SK-N-SH (cell line): Measurements from ENCODE around the gene NOP16. TPM values are rescaled to one million over a fixed set of nuclear protein-coding genes. Genes with fewer than 3 reads are reported as not detected.

Experiments
- CTCF ChIA-PET: fragments of 300-600, 350-600 bp; formaldehyde crosslinking; extraction: SDS; loops from one replicate; lab custom pipeline; 2021; lab: Yijun Ruan, JAX
- POLR2A ChIA-PET: fragments of 350-600 bp; sonication (Branson Sonifier 250); formaldehyde crosslinking; extraction: SDS; loops from one replicate; lab custom pipeline; 2020; ENCODE audit warnings: antibody characterized with exemption, inconsistent platforms; lab: Yijun Ruan, JAX
- DNase-seq: peaks from one replicate; pipeline ENCODE4 v3.0.0; 2012
- H2AFZ ChIP-seq: fragments of 200-600 bp; sonication (generic); 2 replicates; pipeline ENCODE4 v1.8.1; 2016; ENCODE audit warnings: antibody characterized with exemption, mild to moderate bottlenecking, low read depth
- H3F3A ChIP-seq: fragments of 200-600 bp; sonication (generic); replicated peaks from 2 replicates; pipeline ENCODE3; 2016; ENCODE audit warnings: antibody characterized with exemption, mild to moderate bottlenecking; ENCODE audit not compliant: insufficient read depth
- H3K27ac ChIP-seq, 2 experiments: fragments of 200-500 bp in 1 of 2; fragments of 200-600 bp in 1 of 2; sonication (Bioruptor generic) in 1 of 2; sonication (generic), shearing (Covaris generic) in 1 of 2; 2 replicates each; pipeline versions ENCODE4 v1.5.1 to v1.6.1; 2014 to 2016; ENCODE audit warnings: low read depth in 2 of 2, inconsistent platforms in 1 of 2, low read length in 1 of 2, mild to moderate bottlenecking in 1 of 2, mixed read lengths in 1 of 2
- H3K27me3 ChIP-seq: fragments of 200-600 bp; sonication (generic), shearing (Covaris generic); 2 replicates; pipeline ENCODE4 v1.6.1; 2016; ENCODE audit warnings: mixed run types; ENCODE audit not compliant: insufficient read depth
- H3K36me3 ChIP-seq, 2 experiments: fragments of 200-500 bp in 1 of 2; fragments of 200-600 bp in 1 of 2; sonication (Bioruptor generic) in 1 of 2; sonication (generic) in 1 of 2; replicated peaks in 1 of 2; 2 replicates each; pipeline versions ENCODE3 to v1.5.1; 2014 to 2016; ENCODE audit warnings: low read length in 1 of 2, mild to moderate bottlenecking in 1 of 2; ENCODE audit not compliant: insufficient read depth in 2 of 2, control insufficient read depth in 1 of 2
- H3K4me1 ChIP-seq, 2 experiments: fragments of 200-500 bp in 1 of 2; fragments of 200-600 bp in 1 of 2; sonication (Bioruptor generic) in 1 of 2; sonication (generic), shearing (Covaris generic) in 1 of 2; 2 replicates each; pipeline versions ENCODE4 v1.5.1 to v1.6.1; 2014 to 2016; ENCODE audit warnings: low read depth in 1 of 2, low read length in 1 of 2, mixed run types in 1 of 2; ENCODE audit not compliant: insufficient read depth in 2 of 2, control insufficient read depth in 1 of 2
- H3K4me2 ChIP-seq: fragments of 200-600 bp; sonication (generic), shearing (Covaris generic); 2 replicates; pipeline ENCODE4 v1.6.1; 2017; ENCODE audit warnings: mixed run types
- H3K4me3 ChIP-seq, 2 experiments: fragments of 200-500 bp in 1 of 2; fragments of 200-600 bp in 1 of 2; sonication (Bioruptor generic) in 1 of 2; sonication (generic), shearing (Covaris generic) in 1 of 2; 2 replicates each; pipeline versions ENCODE4 v1.5.1 to v1.8.1; 2014 to 2016; ENCODE audit warnings: low read depth in 2 of 2, inconsistent platforms in 1 of 2, low read length in 1 of 2, mild to moderate bottlenecking in 1 of 2, mixed read lengths in 1 of 2, moderate library complexity in 1 of 2
- H3K79me2 ChIP-seq: fragments of 200-600 bp; sonication (generic); 2 replicates; pipeline ENCODE4 v1.8.1; 2017; ENCODE audit warnings: mild to moderate bottlenecking; ENCODE audit not compliant: insufficient read depth
- H3K9ac ChIP-seq: fragments of 200-600 bp; sonication (generic); 2 replicates; pipeline ENCODE4 v1.6.1; 2017; ENCODE audit warnings: mixed run types
- H3K9me2 ChIP-seq: fragments of 200-600 bp; sonication (generic); 2 replicates; pipeline ENCODE4 v1.6.1; 2017; ENCODE audit warnings: mixed run types
- H3K9me3 ChIP-seq: fragments of 200-600 bp; sonication (generic); 2 replicates; pipeline ENCODE4 v1.6.1; 2017; ENCODE audit warnings: mixed run types, mild to moderate bottlenecking, moderate library complexity
- H4K20me1 ChIP-seq: fragments of 200-600 bp; sonication (generic); 2 replicates; pipeline ENCODE4 v1.6.1; 2017; ENCODE audit warnings: mild to moderate bottlenecking, mixed run types; ENCODE audit not compliant: insufficient read depth
- CHD2 ChIP-seq: fragments of 150-350 bp; IDR thresholded peaks from 2 replicates; pipeline ENCODE4 v1.6.1; 2018; ENCODE audit warnings: low read length; ENCODE audit not compliant: partially characterized antibody
- EZH2phosphoT487 ChIP-seq: fragments of 200-600 bp; sonication (generic); IDR thresholded peaks from 2 replicates; pipeline ENCODE4 v1.6.1; 2017; ENCODE audit warnings: low read depth, mixed run types, mild to moderate bottlenecking, antibody characterized with exemption, moderate library complexity, borderline replicate concordance
- MAX ChIP-seq: IDR thresholded peaks from 2 replicates; pipeline ENCODE4 v1.4.0; 2012; ENCODE audit warnings: low read depth
- NFIC ChIP-seq: IDR thresholded peaks from 2 replicates; pipeline ENCODE4 v1.4.0; 2012; ENCODE audit warnings: borderline replicate concordance
- POLR2AphosphoS5 ChIP-seq: IDR thresholded peaks from 2 replicates; pipeline ENCODE4 v1.6.1; 2012; ENCODE audit warnings: low read depth, low read length
- RAD21 ChIP-seq: IDR thresholded peaks from 2 replicates; pipeline ENCODE4 v1.6.1; 2012; ENCODE audit warnings: mild to moderate bottlenecking, low read length
- RCOR1 ChIP-seq: fragments of 150-350 bp; IDR thresholded peaks from 2 replicates; pipeline ENCODE4 v1.6.1; 2017; ENCODE audit warnings: antibody characterized with exemption, low read length
- RFX5 ChIP-seq: IDR thresholded peaks from 2 replicates; pipeline ENCODE4 v1.6.1; 2012; ENCODE audit warnings: mild to moderate bottlenecking, improper control_type of control experiment, low read length
- RXRA ChIP-seq: IDR thresholded peaks from 2 replicates; pipeline ENCODE4 v1.4.0; 2012; ENCODE audit warnings: low read depth, mild to moderate bottlenecking, borderline replicate concordance
- SMC3 ChIP-seq: IDR thresholded peaks from 2 replicates; pipeline ENCODE4 v1.6.1; 2012; ENCODE audit warnings: low read depth, low read length, improper control_type of control experiment
- TCF12 ChIP-seq: IDR thresholded peaks from 2 replicates; pipeline ENCODE4 v1.4.0; 2012
- USF2 ChIP-seq: fragments of 150-350 bp; IDR thresholded peaks from 2 replicates; pipeline ENCODE4 v1.6.1; 2017; ENCODE audit warnings: antibody characterized with exemption, low read length, low read depth, borderline replicate concordance
- YY1 ChIP-seq: IDR thresholded peaks from 2 replicates; pipeline ENCODE4 v1.4.0; 2012; ENCODE audit warnings: low read depth, mild to moderate bottlenecking
- WGBS: methylation state at CpG from one replicate; pipeline ENCODE4 v1.1.6; 2017; ENCODE audit warnings: low lambda C conversion rate; 5-methylcytosine and 5-hydroxymethylcytosine counted together
- polyA plus RNA-seq, 3 experiments: library from polyadenylated mRNA; depleted of rRNA; stranded (reverse); fragments of >200 nt; gene quantifications; 2 replicates each; pipeline ENCODE4 v1.2.3, GENCODE V29; 2012
- TF ChIP-seq, protein P1 (sequence below): IDR thresholded peaks from 2 replicates; pipeline ENCODE4 v1.4.0; 2012; ENCODE audit warnings: low read depth, borderline replicate concordance
- TF ChIP-seq, protein P2 (sequence below): fragments of 200-600 bp; sonication (generic); IDR thresholded peaks from 2 replicates; pipeline ENCODE4 v1.6.1; 2017; ENCODE audit warnings: antibody characterized with exemption, mild to moderate bottlenecking, moderate library complexity
- TF ChIP-seq, protein P3 (sequence below): IDR thresholded peaks from 2 replicates; pipeline ENCODE4 v1.4.0; 2012; ENCODE audit warnings: low read depth, borderline replicate concordance

The NOP16 gene
- polyA plus RNA-seq, 1 of the 3 experiments (the other 2 are of a cell fraction), result 158 TPM

DNA sequence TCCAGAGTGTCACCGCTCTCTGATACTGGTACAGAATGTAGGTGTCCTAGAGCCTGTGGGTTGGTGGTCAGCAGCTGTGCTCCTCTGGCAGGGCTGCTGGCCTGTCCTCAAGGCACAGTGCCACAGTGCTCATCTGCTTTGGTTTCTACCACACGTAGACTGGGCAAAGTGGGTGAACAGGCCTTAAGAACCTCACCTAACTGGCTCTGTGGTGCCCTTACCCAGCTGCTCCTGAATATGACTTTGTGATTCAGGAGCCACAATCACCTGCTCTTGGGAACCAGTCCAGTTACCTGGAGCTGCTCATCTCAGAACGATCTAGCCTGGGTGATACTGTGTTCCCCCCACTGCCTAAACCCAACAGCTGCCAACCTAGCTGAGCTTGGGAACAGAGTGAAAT is 6.4 kb downstream of the NOP16 start:
- no peak overlapping the region for H2AFZ ChIP-seq
- no peaks in the 10 kb centered on the region for H3K9me3 ChIP-seq
- no peak overlapping the region for H3K4me3 ChIP-seq
- no peaks in the 10 kb centered on the region for H4K20me1 ChIP-seq
- H3K9ac ChIP-seq, result no peak overlapping the region
- no peaks in the 10 kb centered on the region for H3K27me3 ChIP-seq
- TF ChIP-seq MAX (no peak), RXRA (no peak), SMC3 (no peak), RFX5 (no peak), TCF12 (no peak), YY1 (no peak)
- TF ChIP-seq, all 33 proteins: peak for 0
- Histone ChIP-seq H3K79me2 (peaks cover 20% of the 10 kb centered on the region), H3K9me2 (no peaks in the 10 kb centered on the region), H3K36me3 (peaks cover 23 to 58% of the 10 kb centered on the region in 2 experiments), H3K4me1 (peaks cover 0 to 10% of the 10 kb centered on the region in 2 experiments; a peak in 2 of 4 replicates), H3K27ac (no peak overlapping the region; a peak in 1 of 4 replicates), H3K4me2 (no peak overlapping the region), H3F3A (peaks cover 3% of the 10 kb centered on the region)
- ChIA-PET CTCF (no interaction called here), POLR2A (interaction anchor here (1.1 kb wide), 1 partner anchor 20 kb away, joined by 3 read pairs; no protein-coding TSS in a partner anchor)
- WGBS, result 94% methylated on average over 3 of the region's 3 CpGs
- no peak for DNase-seq

DNA sequence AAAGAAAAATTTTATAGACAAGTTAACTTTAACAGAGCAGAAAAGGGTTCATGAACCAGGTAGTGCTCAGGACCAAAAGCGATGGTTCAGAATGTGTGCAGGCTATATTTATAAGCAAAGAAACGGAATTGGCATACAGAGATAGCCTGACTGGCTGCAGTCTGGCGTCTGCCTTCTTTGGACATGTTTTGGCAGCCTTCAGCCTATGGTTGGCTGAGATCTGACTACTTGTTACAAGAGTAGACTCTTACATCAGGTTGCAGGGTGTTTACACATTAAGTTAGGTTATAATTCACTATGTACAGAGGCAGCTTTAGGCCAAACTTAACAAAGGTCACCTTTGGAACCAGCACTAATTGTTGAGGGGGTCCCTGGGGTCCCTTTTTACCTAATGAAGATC is 7.0 kb downstream of the NOP16 start:
- H3F3A ChIP-seq, result peaks cover 3% of the 10 kb centered on the region
- H3K9me2 ChIP-seq, result no peaks in the 10 kb centered on the region
- H3K9ac ChIP-seq, result no peak overlapping the region
- no peak overlapping the region for H3K27ac ChIP-seq
- no peak overlapping the region for H3K4me3 ChIP-seq
- no peaks in the 10 kb centered on the region for H4K20me1 ChIP-seq
- TF ChIP-seq USF2, result no peak
- TF ChIP-seq RAD21, result no peak
- no peak for TF ChIP-seq RXRA
- TF ChIP-seq EZH2phosphoT487, result no peak
- no peak for TF ChIP-seq CHD2
- no peak for TF ChIP-seq NFIC
- TF ChIP-seq, protein P1, sequence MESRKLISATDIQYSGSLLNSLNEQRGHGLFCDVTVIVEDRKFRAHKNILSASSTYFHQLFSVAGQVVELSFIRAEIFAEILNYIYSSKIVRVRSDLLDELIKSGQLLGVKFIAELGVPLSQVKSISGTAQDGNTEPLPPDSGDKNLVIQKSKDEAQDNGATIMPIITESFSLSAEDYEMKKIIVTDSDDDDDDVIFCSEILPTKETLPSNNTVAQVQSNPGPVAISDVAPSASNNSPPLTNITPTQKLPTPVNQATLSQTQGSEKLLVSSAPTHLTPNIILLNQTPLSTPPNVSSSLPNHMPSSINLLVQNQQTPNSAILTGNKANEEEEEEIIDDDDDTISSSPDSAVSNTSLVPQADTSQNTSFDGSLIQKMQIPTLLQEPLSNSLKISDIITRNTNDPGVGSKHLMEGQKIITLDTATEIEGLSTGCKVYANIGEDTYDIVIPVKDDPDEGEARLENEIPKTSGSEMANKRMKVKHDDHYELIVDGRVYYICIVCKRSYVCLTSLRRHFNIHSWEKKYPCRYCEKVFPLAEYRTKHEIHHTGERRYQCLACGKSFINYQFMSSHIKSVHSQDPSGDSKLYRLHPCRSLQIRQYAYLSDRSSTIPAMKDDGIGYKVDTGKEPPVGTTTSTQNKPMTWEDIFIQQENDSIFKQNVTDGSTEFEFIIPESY, result no peak
- TF ChIP-seq SMC3, result no peak
- TF ChIP-seq, protein P2, sequence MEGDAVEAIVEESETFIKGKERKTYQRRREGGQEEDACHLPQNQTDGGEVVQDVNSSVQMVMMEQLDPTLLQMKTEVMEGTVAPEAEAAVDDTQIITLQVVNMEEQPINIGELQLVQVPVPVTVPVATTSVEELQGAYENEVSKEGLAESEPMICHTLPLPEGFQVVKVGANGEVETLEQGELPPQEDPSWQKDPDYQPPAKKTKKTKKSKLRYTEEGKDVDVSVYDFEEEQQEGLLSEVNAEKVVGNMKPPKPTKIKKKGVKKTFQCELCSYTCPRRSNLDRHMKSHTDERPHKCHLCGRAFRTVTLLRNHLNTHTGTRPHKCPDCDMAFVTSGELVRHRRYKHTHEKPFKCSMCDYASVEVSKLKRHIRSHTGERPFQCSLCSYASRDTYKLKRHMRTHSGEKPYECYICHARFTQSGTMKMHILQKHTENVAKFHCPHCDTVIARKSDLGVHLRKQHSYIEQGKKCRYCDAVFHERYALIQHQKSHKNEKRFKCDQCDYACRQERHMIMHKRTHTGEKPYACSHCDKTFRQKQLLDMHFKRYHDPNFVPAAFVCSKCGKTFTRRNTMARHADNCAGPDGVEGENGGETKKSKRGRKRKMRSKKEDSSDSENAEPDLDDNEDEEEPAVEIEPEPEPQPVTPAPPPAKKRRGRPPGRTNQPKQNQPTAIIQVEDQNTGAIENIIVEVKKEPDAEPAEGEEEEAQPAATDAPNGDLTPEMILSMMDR, result no peak
- TF ChIP-seq, protein P3, sequence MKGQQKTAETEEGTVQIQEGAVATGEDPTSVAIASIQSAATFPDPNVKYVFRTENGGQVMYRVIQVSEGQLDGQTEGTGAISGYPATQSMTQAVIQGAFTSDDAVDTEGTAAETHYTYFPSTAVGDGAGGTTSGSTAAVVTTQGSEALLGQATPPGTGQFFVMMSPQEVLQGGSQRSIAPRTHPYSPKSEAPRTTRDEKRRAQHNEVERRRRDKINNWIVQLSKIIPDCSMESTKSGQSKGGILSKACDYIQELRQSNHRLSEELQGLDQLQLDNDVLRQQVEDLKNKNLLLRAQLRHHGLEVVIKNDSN, result no peak
- TF ChIP-seq RCOR1, result no peak
- TF ChIP-seq RFX5, result no peak
- no peak for TF ChIP-seq POLR2AphosphoS5
- TF ChIP-seq TCF12, result no peak
- no peak for TF ChIP-seq YY1
- peaks cover 0 to 4% of the 10 kb centered on the region in 2 experiments; a peak in 2 of 4 replicates for H3K4me1 ChIP-seq
- no peak overlapping the region for H3K4me2 ChIP-seq
- no peak overlapping the region for H2AFZ ChIP-seq
- H3K9me3 ChIP-seq, result no peaks in the 10 kb centered on the region
- peaks cover 23 to 53% of the 10 kb centered on the region in 2 experiments for H3K36me3 ChIP-seq
- peaks cover 15% of the 10 kb centered on the region for H3K79me2 ChIP-seq
- no peak for DNase-seq
- no peaks in the 10 kb centered on the region for H3K27me3 ChIP-seq
- CTCF ChIA-PET, result no interaction called here
- WGBS, result 89% methylated on average over 3 of the region's 3 CpGs
- POLR2A ChIA-PET, result interaction anchor here (1.1 kb wide), 1 partner anchor 19 kb away, joined by 3 read pairs; no protein-coding TSS in a partner anchor
